AG04450 (cell line): Measurements from ENCODE around the gene CCDC63. TPM values are rescaled to one million over a fixed set of nuclear protein-coding genes. Genes with fewer than 3 reads are reported as not detected.

Experiments
- CTCF ChIA-PET: fragments of 300-600, 350-600 bp; formaldehyde crosslinking; extraction: SDS; loops from one replicate; lab custom pipeline; 2022; ENCODE audit warnings: antibody characterized with exemption, inconsistent platforms; lab: Charles Lee
- POLR2A ChIA-PET: fragments of 350-600 bp; formaldehyde crosslinking; extraction: SDS; loops from one replicate; lab custom pipeline; 2021; ENCODE audit warnings: antibody characterized with exemption, inconsistent platforms; lab: Yijun Ruan, JAX
- DNase-seq: peaks from one replicate; pipeline ENCODE4 v3.0.0-alpha.2; 2011; ENCODE audit warnings: low read depth, low spot score
- H3K27ac ChIP-seq: one replicate; pipeline ENCODE4 v1.5.1; 2012; ENCODE audit warnings: low read depth, low read length, control low read depth
- H3K27me3 ChIP-seq: one replicate; pipeline ENCODE4 v1.6.0; 2012; ENCODE audit warnings: low read length; ENCODE audit not compliant: control insufficient read depth, insufficient read depth
- H3K4me3 ChIP-seq: 2 replicates; pipeline ENCODE4 v1.5.1; 2011; ENCODE audit warnings: mild to moderate bottlenecking, low read depth, low read length, control low read depth
- H3K9me3 ChIP-seq: 2 replicates; pipeline ENCODE4 v1.5.1; 2012; ENCODE audit warnings: low read length; ENCODE audit not compliant: control insufficient read depth, insufficient read depth
- polyA plus RNA-seq: library from polyadenylated mRNA; depleted of rRNA; stranded (reverse); fragments of >200 nt; gene quantifications from 2 replicates; pipeline ENCODE4 v1.2.3, GENCODE V29; 2011
- TF ChIP-seq, protein P1 (sequence below): IDR thresholded peaks from 2 replicates; pipeline ENCODE4 v1.5.1; 2011; ENCODE audit warnings: low read depth, low read length, control low read depth, inconsistent platforms

Gene CCDC63
- polyA plus RNA-seq, 1 experiment = not detected

DNA sequence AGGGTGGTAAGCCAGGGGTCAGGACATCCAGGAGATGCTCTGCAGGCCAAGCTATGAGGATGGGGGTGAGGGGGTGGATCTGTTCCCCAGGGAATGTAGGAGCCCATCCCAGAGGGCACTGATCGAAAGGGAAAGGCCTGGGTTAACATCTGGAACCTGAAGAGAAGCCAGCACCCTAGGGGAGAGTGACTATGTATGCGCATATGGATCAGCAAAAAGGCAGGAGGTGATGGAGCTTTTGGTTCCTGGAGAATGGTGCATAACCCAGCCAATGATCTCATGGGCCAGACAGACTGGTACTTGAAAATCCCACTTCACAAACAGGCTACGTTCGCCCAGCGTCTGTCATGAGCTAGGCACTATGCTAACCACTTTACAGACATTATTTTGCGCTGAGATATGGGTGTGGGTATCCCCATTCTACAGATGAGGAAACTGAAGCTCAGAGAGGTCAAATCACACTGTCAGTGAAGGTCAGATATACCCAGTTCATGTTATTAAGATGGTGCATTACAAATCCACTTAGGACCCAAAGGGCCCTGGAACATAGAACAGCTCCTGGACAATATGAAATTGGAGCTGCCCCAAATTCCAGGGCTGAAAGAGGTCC lies 1.6 kb downstream of the CCDC63 start:
- DNase-seq = no peak
- no peak overlapping the region for H3K27ac ChIP-seq
- ChIA-PET CTCF (no interaction called here), POLR2A (no interaction called here)
- H3K9me3 ChIP-seq = no peaks in the 10 kb centered on the region; the same call in 1 of the 2 replicates
- peaks cover 24% of the 10 kb centered on the region for H3K27me3 ChIP-seq
- TF ChIP-seq, protein P1, sequence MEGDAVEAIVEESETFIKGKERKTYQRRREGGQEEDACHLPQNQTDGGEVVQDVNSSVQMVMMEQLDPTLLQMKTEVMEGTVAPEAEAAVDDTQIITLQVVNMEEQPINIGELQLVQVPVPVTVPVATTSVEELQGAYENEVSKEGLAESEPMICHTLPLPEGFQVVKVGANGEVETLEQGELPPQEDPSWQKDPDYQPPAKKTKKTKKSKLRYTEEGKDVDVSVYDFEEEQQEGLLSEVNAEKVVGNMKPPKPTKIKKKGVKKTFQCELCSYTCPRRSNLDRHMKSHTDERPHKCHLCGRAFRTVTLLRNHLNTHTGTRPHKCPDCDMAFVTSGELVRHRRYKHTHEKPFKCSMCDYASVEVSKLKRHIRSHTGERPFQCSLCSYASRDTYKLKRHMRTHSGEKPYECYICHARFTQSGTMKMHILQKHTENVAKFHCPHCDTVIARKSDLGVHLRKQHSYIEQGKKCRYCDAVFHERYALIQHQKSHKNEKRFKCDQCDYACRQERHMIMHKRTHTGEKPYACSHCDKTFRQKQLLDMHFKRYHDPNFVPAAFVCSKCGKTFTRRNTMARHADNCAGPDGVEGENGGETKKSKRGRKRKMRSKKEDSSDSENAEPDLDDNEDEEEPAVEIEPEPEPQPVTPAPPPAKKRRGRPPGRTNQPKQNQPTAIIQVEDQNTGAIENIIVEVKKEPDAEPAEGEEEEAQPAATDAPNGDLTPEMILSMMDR = no peak
- no peak overlapping the region for H3K4me3 ChIP-seq

DNA sequence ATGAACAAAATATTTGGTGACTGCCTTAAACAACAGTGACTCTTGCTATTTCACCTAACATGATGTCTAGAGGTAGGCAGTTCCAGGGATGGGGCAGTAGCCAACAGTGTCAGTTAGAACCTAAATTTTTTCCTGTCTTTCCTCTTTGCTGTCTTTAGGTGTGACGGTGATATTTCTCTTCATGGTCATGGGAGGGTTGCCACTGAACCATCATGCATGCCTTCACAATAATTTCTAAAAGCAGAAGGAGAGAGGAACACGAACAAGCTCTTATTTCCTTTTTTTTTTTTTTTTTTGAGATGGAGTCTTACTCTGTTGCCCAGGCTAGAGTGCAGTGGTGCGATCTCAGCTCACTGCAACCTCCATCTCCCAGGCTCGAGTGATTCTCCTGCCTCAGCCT lies 2.4 kb downstream of the CCDC63 start:
- H3K27me3 ChIP-seq = peaks cover 23% of the 10 kb centered on the region
- ChIA-PET CTCF (no interaction called here), POLR2A (no interaction called here)

DNA sequence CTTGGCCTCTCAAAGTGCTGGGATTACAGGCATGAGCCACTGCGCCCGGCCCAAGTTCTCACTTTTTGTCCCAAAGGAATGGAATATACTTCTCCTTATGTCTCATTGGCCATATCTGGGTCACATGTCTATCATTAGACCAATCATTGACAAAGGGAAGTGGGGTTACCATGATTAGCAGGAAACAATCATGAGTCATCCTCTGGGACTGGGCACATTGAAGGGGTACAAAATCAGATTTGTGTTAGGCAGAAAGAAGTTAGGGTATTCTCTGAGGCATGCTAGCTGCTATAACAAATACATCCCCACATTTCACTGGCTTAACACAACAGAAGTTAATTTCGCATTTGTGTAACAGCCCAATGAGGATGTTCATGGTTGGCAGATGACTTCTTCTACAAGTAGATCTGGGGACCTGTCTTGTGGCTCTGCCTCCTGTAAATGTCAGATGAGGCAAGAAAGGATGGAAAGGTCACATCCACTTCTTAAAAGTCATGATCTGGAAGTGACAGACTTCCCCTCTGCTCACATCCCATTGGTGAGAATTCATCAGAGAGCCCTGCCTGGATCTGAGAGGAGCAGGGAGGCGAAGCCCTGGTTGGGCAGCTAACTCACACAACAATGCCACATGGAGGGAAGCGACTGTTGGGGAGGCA lies 3.1 kb downstream of the CCDC63 start:
- ChIA-PET POLR2A (no interaction called here), CTCF (no interaction called here)
- H3K9me3 ChIP-seq = no peaks in the 10 kb centered on the region; the same call in 1 of the 2 replicates
- DNase-seq = no peak
- H3K27ac ChIP-seq = no peak overlapping the region
- H3K27me3 ChIP-seq = peaks cover 19% of the 10 kb centered on the region
- TF ChIP-seq, protein P1 = no peak
- no peak overlapping the region for H3K4me3 ChIP-seq

More for the DNA sequence above, 2.4 kb downstream of the CCDC63 start:
- Histone ChIP-seq H3K9me3 (no peaks in the 10 kb centered on the region; the same call in 1 of the 2 replicates), H3K27ac (no peak overlapping the region), H3K4me3 (no peak overlapping the region)
- TF ChIP-seq, protein P1 = no peak
- DNase-seq = no peak

DNA sequence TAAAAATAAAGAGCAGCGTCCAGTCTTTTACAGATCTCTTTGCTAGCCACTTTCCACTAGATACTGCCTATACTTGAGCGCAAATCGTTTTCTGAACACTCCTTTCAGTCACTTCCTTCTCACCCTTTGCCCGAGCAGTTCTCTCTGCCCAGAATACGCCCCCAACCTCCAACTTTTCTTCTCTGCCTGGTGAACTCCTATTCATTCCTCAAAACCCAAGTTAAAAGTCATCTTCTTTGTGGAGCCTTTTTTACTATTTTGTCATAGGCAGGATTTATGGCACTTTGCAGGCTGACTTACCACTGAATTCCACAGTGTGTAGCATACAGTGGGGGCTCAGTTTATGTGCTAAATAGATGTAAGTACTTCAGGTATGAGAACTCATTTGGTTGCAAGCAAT lies 4.0 kb downstream of the CCDC63 start:
- H3K27me3 ChIP-seq = peaks cover 15% of the 10 kb centered on the region
- no peak for DNase-seq
- CTCF ChIA-PET = no interaction called here
- TF ChIP-seq, protein P1 = no peak
- H3K9me3 ChIP-seq = no peaks in the 10 kb centered on the region; the same call in 1 of the 2 replicates
- H3K4me3 ChIP-seq = no peak overlapping the region
- no peak overlapping the region for H3K27ac ChIP-seq
- POLR2A ChIA-PET = no interaction called here

DNA sequence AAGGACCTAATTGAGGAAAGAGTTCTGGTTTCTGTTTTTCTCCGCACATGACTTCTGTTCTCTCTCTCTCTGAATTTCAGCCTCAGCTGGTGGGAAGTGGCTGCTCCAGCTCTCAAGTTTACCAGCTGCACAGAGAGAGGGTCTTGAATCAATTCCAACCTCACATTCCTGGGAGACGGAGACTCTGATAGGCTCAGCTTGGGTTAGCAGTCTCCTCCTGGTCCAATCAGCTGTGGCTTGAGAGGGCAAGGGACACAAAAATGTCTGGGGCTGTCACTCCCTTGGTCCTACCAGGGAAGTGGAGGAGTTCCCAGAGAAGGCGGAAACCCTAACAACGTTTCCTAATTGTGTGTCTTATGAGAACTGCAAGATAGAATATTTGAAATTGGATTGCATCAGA lies 7.0 kb downstream of the CCDC63 start:
- H3K9me3 ChIP-seq = no peaks in the 10 kb centered on the region
- no peak overlapping the region for H3K4me3 ChIP-seq
- H3K27ac ChIP-seq = no peak overlapping the region
- ChIA-PET CTCF (interaction anchor here (0.7 kb wide), 1 partner anchor 314 kb away, joined by 9 read pairs; no protein-coding TSS in a partner anchor), POLR2A (no interaction called here)
- peaks cover 2% of the 10 kb centered on the region for H3K27me3 ChIP-seq
- no peak for DNase-seq
- TF ChIP-seq, protein P1 = no peak
